HepG2 (cell line): ENCODE measurements around the gene FXR2. TPM values are rescaled to one million over a fixed set of nuclear protein-coding genes. Genes with fewer than 3 reads are reported as not detected.
A peak's percentile ranks its signal among the peaks of the same experiment; 100 is the strongest.

ENCODE experiments used
- AHR ChIP-seq: IDR thresholded peaks from 2 replicates; pipeline ENCODE4 v1.6.1; 2018; ENCODE audit warnings: missing genetic modification reagents, missing compliant biosample characterization
- ATF1 ChIP-seq: IDR thresholded peaks from 2 replicates; pipeline ENCODE4 v1.6.1; 2016; ENCODE audit warnings: mild to moderate bottlenecking, control low read depth
- CBFB ChIP-seq: sonication (generic); formaldehyde crosslinking; IDR thresholded peaks from 2 replicates; pipeline ENCODE4 v1.4.0; 2020; ENCODE audit warnings: missing genetic modification reagents
- FIP1L1 ChIP-seq: fragments of 200-400 bp; formaldehyde crosslinking; IDR thresholded peaks from 2 replicates; pipeline ENCODE4 v1.6.1; 2018; ENCODE audit warnings: low read depth, mild to moderate bottlenecking, low read length, moderate library complexity, borderline replicate concordance; ENCODE audit not compliant: insufficient read depth
- FOXO1 ChIP-seq: sonication (generic); formaldehyde crosslinking; IDR thresholded peaks from 2 replicates; pipeline ENCODE4 v1.4.0; 2020; ENCODE audit warnings: missing genetic modification reagents
- FOXP4 ChIP-seq: sonication (generic); formaldehyde crosslinking; IDR thresholded peaks from 2 replicates; pipeline ENCODE4 v1.4.0; 2020; ENCODE audit warnings: missing genetic modification reagents
- HNF4A ChIP-seq: sonication (generic); formaldehyde crosslinking; IDR thresholded peaks from 2 replicates; pipeline ENCODE4 v1.4.0; 2020; ENCODE audit warnings: missing genetic modification reagents
- HNRNPUL1 ChIP-seq: fragments of 200-400 bp; formaldehyde crosslinking; IDR thresholded peaks from 2 replicates; pipeline ENCODE4 v1.6.1; 2017; ENCODE audit warnings: low read depth, mild to moderate bottlenecking, low read length, moderate library complexity
- IRF9 ChIP-seq: sonication (generic); formaldehyde crosslinking; IDR thresholded peaks from 2 replicates; pipeline ENCODE4 v1.8.0; 2022; ENCODE audit warnings: missing genetic modification reagents, mild to moderate bottlenecking, borderline replicate concordance
- IRX3 ChIP-seq: sonication (generic); formaldehyde crosslinking; IDR thresholded peaks from 2 replicates; pipeline ENCODE4 v1.8.1; 2023; ENCODE audit warnings: mild to moderate bottlenecking, low read depth, missing genetic modification reagents, borderline replicate concordance
- KLF13 ChIP-seq: sonication (generic); formaldehyde crosslinking; IDR thresholded peaks from 2 replicates; pipeline ENCODE4 v1.4.0; 2020; ENCODE audit warnings: mild to moderate bottlenecking, missing genetic modification reagents
- REL ChIP-seq: sonication (generic); formaldehyde crosslinking; conservative IDR thresholded peaks from 2 replicates; pipeline ENCODE4 v1.8.0; 2022; ENCODE audit warnings: mild to moderate bottlenecking, missing genetic modification reagents, moderate library complexity
- THAP9 ChIP-seq: sonication (generic); formaldehyde crosslinking; IDR thresholded peaks from 2 replicates; pipeline ENCODE4; 2020; ENCODE audit warnings: missing genetic modification reagents, mild to moderate bottlenecking, borderline replicate concordance
- WIZ ChIP-seq: sonication (generic); formaldehyde crosslinking; IDR thresholded peaks from 2 replicates; pipeline ENCODE4 v1.5.1; 2020; ENCODE audit warnings: mild to moderate bottlenecking, missing genetic modification reagents
- ZBTB20 ChIP-seq: sonication (generic); formaldehyde crosslinking; IDR thresholded peaks from 2 replicates; pipeline ENCODE4 v1.8.1; 2023; ENCODE audit warnings: missing genetic modification reagents, low read depth, mild to moderate bottlenecking, borderline replicate concordance
- ZNF674 ChIP-seq: sonication (generic); formaldehyde crosslinking; IDR thresholded peaks from 2 replicates; pipeline ENCODE4 v1.5.0; 2020; ENCODE audit warnings: low read depth, mild to moderate bottlenecking, missing genetic modification reagents
- ZNF839 ChIP-seq: sonication (generic); formaldehyde crosslinking; IDR thresholded peaks from 2 replicates; pipeline ENCODE4 v1.4.0; 2020; ENCODE audit warnings: missing genetic modification reagents, mild to moderate bottlenecking, borderline replicate concordance
- ZSCAN21 ChIP-seq: sonication (generic); formaldehyde crosslinking; IDR thresholded peaks from 2 replicates; pipeline ENCODE4 v1.8.0; 2022; ENCODE audit warnings: mild to moderate bottlenecking, missing genetic modification reagents, moderate library complexity, borderline replicate concordance
- polyA plus RNA-seq, 8 experiments: library from polyadenylated mRNA; depleted of rRNA in 3 of 8; stranded (reverse) in 7 of 8; unstranded in 1 of 8; fragments of >200 nt; fragmentation: Illumina TruSeq in 4 of 8; extraction: Trizol in 4 of 8; gene quantifications; 2 replicates each; pipeline versions ENCODE4 v1.2.1 to v1.2.3, GENCODE V29; 2011 to 2016; ENCODE audit warnings: low read depth in 4 of 8, missing spikeins in 1 of 8, mixed read lengths in 1 of 8; ENCODE audit not compliant: insufficient read depth in 1 of 8
- total RNA-seq, 5 experiments: library from RNA; depleted of rRNA; stranded (reverse); fragments of >200 nt; fragmentation: Illumina TruSeq; extraction: Trizol; gene quantifications; 2 replicates each; pipeline ENCODE4 v1.2.3, GENCODE V29; 2016; ENCODE audit warnings: low read depth in 1 of 5
- TF ChIP-seq, protein P1 (sequence below): sonication (generic); formaldehyde crosslinking; IDR thresholded peaks from 2 replicates; pipeline ENCODE4 v1.5.1; 2020; ENCODE audit warnings: mild to moderate bottlenecking, moderate library complexity, missing genetic modification reagents
- TF ChIP-seq, protein P2 (sequence below): sonication (generic); formaldehyde crosslinking; IDR thresholded peaks from 2 replicates; pipeline ENCODE4 v1.4.0; 2020; ENCODE audit warnings: mild to moderate bottlenecking, missing genetic modification reagents

FXR2 gene
- total and polyA plus RNA-seq, 2 of the 13 experiments (the other 11 are each of a cell fraction or from before 2014, with no cell fraction given): 20.9 to 24.4 TPM

- no peak for TF ChIP-seq IRF9 (CRISPR knock-in tag)
- TF ChIP-seq FOXP4 (CRISPR knock-in tag): no peak; the same call in 1 of the 2 replicates
- TF ChIP-seq, protein P1, sequence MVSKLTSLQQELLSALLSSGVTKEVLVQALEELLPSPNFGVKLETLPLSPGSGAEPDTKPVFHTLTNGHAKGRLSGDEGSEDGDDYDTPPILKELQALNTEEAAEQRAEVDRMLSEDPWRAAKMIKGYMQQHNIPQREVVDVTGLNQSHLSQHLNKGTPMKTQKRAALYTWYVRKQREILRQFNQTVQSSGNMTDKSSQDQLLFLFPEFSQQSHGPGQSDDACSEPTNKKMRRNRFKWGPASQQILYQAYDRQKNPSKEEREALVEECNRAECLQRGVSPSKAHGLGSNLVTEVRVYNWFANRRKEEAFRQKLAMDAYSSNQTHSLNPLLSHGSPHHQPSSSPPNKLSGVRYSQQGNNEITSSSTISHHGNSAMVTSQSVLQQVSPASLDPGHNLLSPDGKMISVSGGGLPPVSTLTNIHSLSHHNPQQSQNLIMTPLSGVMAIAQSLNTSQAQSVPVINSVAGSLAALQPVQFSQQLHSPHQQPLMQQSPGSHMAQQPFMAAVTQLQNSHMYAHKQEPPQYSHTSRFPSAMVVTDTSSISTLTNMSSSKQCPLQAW: peak; percentile 88
- TF ChIP-seq AHR (CRISPR knock-in tag): no peak
- TF ChIP-seq ATF1 (CRISPR knock-in tag): peak; percentile 97
- TF ChIP-seq HNRNPUL1: no peak
- TF ChIP-seq, protein P2, sequence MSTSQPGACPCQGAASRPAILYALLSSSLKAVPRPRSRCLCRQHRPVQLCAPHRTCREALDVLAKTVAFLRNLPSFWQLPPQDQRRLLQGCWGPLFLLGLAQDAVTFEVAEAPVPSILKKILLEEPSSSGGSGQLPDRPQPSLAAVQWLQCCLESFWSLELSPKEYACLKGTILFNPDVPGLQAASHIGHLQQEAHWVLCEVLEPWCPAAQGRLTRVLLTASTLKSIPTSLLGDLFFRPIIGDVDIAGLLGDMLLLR (CRISPR knock-in tag): no peak
- no peak for TF ChIP-seq ZBTB20
- no peak; the same call in 1 of the 2 replicates for TF ChIP-seq ZNF839 (CRISPR knock-in tag)
- no peak for TF ChIP-seq HNF4A (CRISPR knock-in tag)
- TF ChIP-seq REL (CRISPR knock-in tag): peak; percentile 83; the same call in 1 of the 2 replicates
- TF ChIP-seq CBFB (CRISPR knock-in tag): peak; percentile 81; the same call in 1 of the 2 replicates
- TF ChIP-seq KLF13 (CRISPR knock-in tag): no peak
- no peak; the same call in none of the 2 replicates for TF ChIP-seq WIZ (CRISPR knock-in tag)
- TF ChIP-seq FIP1L1: no peak
- TF ChIP-seq ZSCAN21 (CRISPR knock-in tag): no peak
- no peak for TF ChIP-seq FOXO1 (CRISPR knock-in tag)
- 0 out of 2 replicates have a peak, but pooled peaks have one; percentile 65 for TF ChIP-seq ZNF674
- TF ChIP-seq IRX3: peak; percentile 26; the same call in 1 of the 2 replicates
- peak; percentile 91 for TF ChIP-seq THAP9 (CRISPR knock-in tag)
Observed at GRCh38 chr17:7572588-7573323, 41.9 kb downstream of the FXR2 start (continued).
